RWPE1 (cell line): Measurements from ENCODE around the gene POTEI.
"Not testable (repeated sequence)": the region's sequence is repeated elsewhere in the genome, so short reads cannot be mapped to it uniquely, and the experiment has no call there.

Experiments
- CTCF ChIA-PET: fragments of 350-600 bp; sonication (Branson Sonifier 250); formaldehyde crosslinking; extraction: SDS; loops from one replicate; lab custom pipeline; 2021; lab: Yijun Ruan, JAX
- POLR2A ChIA-PET: fragments of 400-600 bp; formaldehyde crosslinking; extraction: SDS; loops from one replicate; lab custom pipeline; 2020; ENCODE audit warnings: antibody characterized with exemption; ENCODE audit not compliant: low non-redundant PET; lab: Yijun Ruan, JAX
- DNase-seq: peaks from one replicate; pipeline ENCODE4 v3.0.0; 2012; ENCODE audit warnings: low spot score
- H3K27ac ChIP-seq: fragments of 450-650 bp; 2 replicates; pipeline ENCODE4 v1.5.1; 2017

POTEI gene

DNA sequence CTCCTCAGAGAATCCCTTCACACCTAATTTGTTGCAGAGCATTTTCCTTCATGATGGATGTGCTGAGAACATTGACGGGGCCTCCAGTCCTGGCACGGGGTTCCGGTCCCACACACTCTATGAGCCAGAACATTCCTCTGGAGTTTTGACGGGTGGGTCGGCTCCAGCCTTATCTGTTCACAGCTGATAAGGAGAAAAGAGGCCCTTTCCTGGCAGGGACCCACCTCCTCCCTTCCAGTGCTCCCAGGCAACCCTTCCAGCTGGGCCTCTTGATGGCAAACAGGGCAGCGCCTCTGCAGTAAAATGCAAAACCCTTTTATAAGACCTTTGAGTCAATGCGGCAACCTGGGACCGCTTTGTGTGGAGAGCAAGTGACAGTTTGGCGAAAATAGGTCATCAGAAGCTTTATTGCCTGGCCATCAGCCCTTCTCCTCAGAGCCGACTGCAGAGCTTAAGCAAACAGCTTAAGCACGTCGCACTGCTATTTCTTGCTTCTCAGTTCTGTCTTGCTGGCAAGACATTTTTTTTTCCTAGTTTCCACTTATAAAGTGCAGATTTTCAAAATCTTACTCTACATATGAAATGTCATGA lies 9.5 kb upstream of the POTEI start:
- POLR2A ChIA-PET, H3K27ac ChIP-seq, CTCF ChIA-PET, DNase-seq: not testable (repeated sequence)

DNA sequence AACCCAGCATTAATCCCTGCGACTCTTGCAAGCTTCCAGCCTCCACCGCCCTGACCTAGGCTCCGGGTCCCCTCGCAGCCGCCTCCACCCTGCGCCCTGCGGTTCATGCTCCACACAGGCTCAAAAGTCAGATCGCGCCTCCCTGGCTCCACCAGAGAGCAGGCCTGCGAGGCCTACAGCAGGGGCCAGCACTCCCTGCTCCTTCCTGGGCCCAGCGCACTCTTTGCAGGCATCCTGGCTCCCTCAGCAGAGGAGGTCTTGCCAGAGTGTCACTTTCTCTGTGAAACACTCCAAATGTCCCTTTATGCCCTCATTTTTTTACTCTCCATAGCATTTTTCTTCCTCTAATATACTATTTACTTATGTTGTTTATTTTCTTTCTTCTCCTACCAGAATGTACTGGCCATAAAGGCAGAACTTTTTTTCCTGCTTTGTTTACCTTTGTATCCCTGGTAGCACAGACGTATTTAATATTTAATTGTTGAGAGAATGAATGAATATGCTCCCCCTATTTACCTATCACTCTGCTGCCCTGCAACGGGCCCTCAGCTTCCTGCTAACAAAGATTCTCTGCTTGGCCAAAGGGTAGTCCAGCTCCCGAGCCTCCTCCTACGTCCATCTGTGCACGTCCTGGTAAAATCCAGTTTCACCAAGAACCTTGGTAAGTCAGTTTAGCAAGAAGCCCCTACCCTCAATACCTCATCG lies 2.8 kb upstream of the POTEI start:
- H3K27ac ChIP-seq, POLR2A ChIA-PET, CTCF ChIA-PET, DNase-seq: not testable (repeated sequence)

DNA sequence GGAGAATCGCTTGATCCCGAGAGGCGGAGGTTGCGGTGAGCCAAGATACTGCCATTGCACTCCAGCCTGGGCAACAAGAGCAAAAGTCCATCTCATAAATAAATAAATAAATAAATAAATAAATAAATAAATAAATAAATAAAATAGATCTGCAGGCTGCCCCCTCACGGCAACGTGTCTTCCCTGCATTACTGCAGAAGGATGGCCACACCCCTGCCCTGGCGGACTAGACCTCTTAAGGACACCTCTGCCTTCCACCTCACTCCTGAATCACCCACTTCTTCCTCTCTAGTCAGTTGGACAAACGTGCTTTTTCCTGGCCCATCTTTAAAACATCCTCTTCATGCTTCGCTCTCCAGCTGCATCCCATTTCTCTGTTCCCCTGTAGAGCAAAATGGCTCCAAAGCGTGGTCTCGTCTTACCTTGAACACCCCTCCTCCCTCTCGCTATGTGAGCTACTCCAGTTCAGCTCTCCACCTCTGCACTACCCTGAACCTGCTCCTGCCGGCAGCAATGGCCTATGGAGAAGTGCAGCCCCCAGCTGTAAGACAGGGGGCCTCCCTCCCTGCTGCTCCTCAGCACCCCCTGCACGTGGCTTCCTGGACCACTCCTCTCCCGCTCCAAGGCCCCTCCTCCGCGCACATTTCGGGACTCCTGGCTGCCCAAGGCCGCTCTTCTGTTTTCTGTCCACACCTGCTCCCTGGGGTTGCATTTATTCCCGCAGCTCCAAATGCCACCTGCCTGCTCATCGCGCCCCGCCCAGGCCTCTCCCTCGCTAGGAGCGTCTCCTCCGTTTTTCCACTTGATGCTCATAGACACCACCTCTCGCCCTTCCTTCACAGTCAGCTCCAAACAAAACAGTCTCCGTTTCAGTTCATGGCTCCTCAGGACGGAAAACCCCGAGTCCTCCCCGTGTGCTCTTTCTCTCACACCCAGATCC lies 1.9 kb upstream of the POTEI start:
- POLR2A ChIA-PET, DNase-seq, CTCF ChIA-PET, H3K27ac ChIP-seq: not testable (repeated sequence)

DNA sequence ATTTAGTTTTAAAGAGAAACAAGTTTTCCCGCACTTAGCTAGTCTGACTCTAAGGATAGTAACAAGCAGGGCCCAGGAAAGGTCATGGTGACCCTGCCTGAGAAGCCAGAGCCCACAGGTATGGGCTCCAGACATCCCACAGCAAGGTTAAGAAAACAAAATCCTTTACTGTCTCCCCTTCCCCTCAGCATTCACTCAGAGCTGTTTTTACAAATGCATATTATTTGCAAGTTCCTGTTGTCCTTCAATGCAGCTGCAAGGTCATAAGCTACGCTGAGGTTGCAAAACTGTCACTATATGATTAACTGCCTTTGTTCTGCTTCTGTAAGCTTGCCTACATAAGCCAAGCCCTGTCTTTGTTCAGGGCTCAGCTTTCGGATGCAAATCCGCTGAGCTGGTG lies 18.1 kb downstream of the POTEI start:
- DNase-seq, CTCF ChIA-PET, H3K27ac ChIP-seq, POLR2A ChIA-PET: not testable (repeated sequence)

DNA sequence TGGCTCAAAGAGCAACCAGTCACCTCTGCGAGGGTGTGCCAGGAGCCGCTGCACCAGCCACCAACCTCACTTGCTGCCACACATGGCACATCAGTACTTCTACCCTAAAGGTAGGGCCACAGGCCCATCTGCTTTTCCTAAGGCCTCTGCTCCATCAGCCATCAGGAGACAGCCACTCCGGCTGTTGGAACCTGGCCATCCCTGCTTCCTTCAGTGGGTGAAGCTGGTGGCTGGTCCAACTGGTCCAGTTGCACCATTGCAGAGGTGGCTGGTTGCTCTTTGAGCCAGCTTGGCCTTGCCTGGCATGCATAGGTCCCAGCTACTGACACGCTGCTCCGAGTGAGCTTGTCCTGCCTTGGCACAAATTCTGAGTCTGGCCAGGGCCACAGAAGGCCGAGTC lies 53.7 kb downstream of the POTEI start:
- H3K27ac ChIP-seq, POLR2A ChIA-PET, CTCF ChIA-PET, DNase-seq: not testable (repeated sequence)

DNA sequence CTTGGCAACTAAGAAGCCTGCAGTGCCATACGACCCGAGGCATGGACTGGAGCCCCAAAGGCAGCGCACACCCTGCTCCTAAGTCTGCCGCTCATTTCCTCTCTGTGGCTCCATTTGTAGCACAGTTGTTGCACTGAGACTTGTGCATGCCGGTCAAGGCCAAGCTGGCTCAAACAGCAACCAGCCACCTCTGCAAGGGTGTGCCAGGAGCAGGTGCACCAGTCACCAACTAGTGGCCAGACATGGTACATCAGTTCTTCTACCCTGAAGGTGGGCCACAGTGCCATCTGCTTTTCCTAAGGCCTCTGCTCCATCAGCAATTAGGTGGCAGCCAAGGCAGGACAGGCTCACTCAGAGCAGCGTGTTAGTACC lies 54.4 kb downstream of the POTEI start:
- CTCF ChIA-PET: not testable (repeated sequence)

DNA sequence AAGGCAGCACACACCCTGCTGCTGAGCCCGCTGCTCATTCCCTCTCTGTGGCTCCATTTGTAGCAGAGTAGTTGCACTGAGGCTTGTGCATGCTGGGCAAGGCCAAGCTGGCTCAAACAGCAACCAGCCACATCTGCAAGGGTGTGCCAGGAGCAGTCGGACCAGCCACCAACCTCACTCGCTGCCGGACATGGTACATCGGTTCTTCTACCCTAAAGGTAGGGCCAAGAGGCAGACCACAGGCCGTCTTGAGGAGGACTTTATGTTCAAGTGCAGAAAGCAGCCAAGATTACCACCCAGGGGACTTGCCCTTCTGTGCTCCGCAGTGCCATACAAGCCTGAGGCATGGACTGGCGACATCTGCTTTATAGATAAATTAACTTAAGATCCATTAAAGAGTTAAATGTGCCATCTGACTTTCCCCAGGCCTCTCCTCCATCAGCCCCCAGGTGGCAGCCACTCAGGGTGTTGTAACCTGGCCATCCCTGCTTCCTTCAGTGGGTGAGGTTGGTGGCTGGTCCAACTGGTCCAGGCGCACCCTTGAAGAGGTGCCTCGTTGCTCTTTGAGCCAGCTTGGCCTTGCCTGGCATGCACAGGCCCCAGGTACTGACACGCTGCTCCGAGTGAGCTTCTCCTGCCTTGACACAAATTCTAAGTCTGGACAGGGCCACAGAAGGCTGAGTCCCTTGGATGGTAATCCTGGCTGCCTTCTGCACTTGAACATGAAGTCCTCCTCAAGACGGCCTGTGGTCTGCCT lies 55.0 kb downstream of the POTEI start:
- POLR2A ChIA-PET, CTCF ChIA-PET, DNase-seq, H3K27ac ChIP-seq: not testable (repeated sequence)

More for the DNA sequence above, 54.4 kb downstream of the POTEI start:
- H3K27ac ChIP-seq, DNase-seq, POLR2A ChIA-PET: not testable (repeated sequence)

DNA sequence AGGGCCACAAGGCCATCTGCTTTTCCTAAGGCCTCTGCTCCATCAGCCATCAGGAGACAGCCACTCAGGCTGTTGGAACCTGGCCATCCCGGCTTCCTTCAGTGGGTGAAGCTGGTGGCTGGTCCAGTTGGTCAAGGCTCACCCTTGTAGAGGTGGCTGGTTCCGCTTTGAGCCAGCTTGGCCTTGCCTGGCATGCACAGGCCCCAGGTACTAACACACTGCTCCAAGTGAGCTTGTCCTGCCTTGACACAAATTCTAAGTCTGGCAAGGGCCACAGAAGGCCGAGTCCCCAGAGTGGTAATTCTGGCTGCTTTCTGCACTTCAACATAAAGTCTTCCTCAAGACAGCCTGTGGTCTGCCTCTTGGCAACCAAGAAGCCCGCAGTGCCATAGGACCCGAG lies 56.2 kb downstream of the POTEI start:
- DNase-seq, H3K27ac ChIP-seq, POLR2A ChIA-PET, CTCF ChIA-PET: not testable (repeated sequence)

DNA sequence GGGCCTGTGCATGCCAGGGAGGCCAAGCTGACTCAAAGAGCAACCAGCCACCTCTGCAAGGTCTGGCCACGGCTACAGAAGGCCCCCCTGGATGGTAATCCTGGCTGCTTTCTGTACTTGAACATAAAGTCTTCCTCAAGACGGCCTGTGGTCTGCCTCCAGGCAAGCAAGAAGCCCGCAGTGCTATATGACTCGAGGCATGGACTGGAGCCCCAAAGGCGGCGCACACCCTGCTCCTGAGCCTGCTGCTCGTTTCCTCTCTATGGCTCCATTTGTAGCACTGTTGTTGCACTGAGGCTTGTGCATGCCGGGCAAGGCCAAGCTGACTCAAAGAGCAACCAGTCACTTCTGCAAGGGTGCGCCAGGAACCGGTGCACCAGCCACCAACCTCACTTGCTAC lies 57.3 kb downstream of the POTEI start:
- CTCF ChIA-PET, H3K27ac ChIP-seq, POLR2A ChIA-PET, DNase-seq: not testable (repeated sequence)

DNA sequence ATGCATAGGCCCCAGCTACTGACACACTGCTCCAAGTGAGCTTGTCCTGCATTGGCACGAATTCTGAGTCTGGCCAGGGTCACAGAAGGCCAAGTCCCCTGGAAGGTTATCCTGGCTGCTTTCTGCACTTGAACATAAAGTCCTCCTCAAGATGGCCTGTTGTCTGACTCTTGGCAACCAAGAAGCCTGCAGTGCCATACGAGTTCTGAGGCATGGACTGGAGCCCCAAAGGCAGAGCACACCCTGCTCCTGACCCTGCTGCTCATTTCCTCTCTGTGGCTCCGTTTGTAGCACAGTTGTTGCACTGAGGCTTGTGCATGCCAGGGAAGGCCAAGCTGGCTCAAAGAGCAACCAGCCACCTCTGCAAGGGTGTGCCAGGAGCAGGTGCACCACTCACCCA lies 57.9 kb downstream of the POTEI start:
- POLR2A ChIA-PET, CTCF ChIA-PET, DNase-seq, H3K27ac ChIP-seq: not testable (repeated sequence)

DNA sequence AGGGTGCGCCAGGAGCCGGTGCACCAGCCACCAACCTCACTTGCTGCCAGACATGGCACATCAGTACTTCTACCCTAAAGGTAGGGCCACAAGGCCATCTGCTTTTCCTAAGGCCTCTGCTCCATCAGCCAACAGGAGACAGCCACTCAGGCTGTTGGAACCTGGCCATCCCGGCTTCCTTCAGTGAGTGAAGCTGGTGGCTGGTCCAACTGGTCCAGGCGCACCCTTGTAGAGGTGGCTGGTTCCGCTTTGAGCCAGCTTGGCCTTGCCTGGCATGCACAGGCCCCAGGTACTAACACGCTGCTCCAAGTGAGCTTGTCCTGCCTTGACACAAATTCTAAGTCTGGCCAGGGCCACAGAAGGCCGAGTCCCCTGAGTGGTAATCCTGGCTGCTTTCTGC lies 58.8 kb downstream of the POTEI start:
- DNase-seq, H3K27ac ChIP-seq, CTCF ChIA-PET, POLR2A ChIA-PET: not testable (repeated sequence)

DNA sequence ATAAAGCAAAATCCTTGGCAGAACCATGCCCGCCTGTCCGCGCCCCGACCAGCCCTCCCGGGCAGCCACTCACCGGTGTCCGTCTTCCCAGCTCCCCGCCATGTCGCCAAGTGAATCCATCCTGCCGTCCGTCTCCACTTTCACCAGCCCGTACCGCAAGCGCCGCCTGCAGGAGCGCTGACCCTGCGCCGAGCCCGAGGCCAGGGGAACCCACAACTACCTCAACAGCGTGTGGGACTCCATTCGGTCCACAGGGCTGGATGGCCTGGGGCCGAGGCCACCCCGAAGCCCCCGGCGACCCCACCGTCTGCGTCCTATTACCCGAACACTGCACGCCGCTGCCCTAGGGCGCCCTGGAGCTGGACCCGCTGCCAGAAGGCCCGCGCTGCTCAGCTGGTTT lies 81.5 kb downstream of the POTEI start:
- DNase-seq, H3K27ac ChIP-seq, CTCF ChIA-PET, POLR2A ChIA-PET: not testable (repeated sequence)

DNA sequence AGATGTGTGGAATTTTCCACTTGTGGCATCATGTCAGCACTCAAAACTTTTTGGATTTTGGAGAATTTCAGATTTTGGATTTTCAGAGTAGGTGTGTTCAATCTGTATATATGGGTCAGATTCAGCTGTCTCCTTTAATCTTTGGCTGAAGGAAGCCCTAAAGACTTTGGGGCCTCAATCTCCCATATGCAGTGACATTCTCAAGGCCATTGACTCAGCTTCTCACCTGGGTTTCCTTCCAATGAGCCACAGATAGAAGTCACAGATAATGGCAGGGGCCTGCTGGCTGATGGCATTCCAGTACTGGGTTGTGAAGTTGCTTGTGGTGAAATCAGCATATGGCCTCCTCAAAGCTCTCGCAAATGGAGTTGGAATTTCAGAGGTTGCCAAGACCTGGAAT lies 90.3 kb downstream of the POTEI start:
- H3K27ac ChIP-seq, CTCF ChIA-PET, POLR2A ChIA-PET, DNase-seq: not testable (repeated sequence)

DNA sequence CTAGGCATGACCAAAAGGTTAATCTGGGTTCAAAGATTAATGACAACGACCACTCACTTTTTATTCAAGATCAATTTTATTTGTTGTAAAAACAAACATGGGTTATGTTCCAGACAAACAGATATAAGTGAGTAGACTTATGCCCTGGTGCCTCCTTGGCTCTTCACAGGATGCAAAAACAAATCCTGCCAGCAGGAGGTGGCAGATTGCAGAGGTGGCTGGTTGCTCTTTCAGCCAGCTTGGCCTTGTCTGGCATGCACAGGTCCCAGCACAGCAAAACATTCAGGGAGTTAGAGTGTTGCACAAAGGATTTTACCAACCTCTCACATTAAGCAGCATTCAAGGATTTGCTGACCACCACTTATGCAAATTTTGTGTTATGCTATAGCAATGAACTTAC lies 92.4 kb downstream of the POTEI start:
- DNase-seq, CTCF ChIA-PET, H3K27ac ChIP-seq, POLR2A ChIA-PET: not testable (repeated sequence)
